Kidney (tissue), 14 donors: ENCODE data around the gene MOG. TPM values are rescaled to one million over a fixed set of nuclear protein-coding genes. Genes with fewer than 3 reads are reported as not detected.

Source experiments
- DNase-seq, 5 donors: peaks; one replicate each; pipeline ENCODE4 v3.0.0-alpha.2; 2013 to 2020
- FAIRE-seq: peaks from 2 replicates; lab custom pipeline; 2012; peaks lifted over from hg19 to GRCh38; lab: Jason Lieb, UNC
- H3K27ac ChIP-seq, 2 donors: one replicate each; pipeline ENCODE4 v1.7.0; 2013; ENCODE audit warnings: low read depth in 2 of 2, low read length in 2 of 2, inconsistent platforms in 1 of 2
- H3K27me3 ChIP-seq: one replicate; pipeline ENCODE4 v1.7.1; 2013; ENCODE audit warnings: low read length, inconsistent platforms; ENCODE audit not compliant: control insufficient read depth, insufficient read depth
- H3K36me3 ChIP-seq, 3 donors: one replicate each; pipeline versions ENCODE4 v1.7.0 to v1.7.1; 2013; ENCODE audit warnings: low read length in 3 of 3, control low read depth in 1 of 3, inconsistent platforms in 1 of 3; ENCODE audit not compliant: insufficient read depth in 3 of 3, control insufficient read depth in 2 of 3
- H3K4me1 ChIP-seq, 3 donors: one replicate each; pipeline versions ENCODE4 v1.7.0 to v1.7.1; 2013; ENCODE audit warnings: low read length in 3 of 3, inconsistent platforms in 1 of 3, low read depth in 1 of 3; ENCODE audit not compliant: control insufficient read depth in 2 of 3, insufficient read depth in 2 of 3
- H3K4me3 ChIP-seq, 3 donors: one replicate each; pipeline versions ENCODE4 v1.7.0 to v1.8.1; 2013; ENCODE audit warnings: low read length in 3 of 3, control low read depth in 1 of 3, inconsistent platforms in 1 of 3
- H3K9ac ChIP-seq, 3 donors: one replicate each; pipeline versions ENCODE4 v1.7.0 to v1.7.1; 2013; ENCODE audit warnings: low read length in 3 of 3, control low read depth in 1 of 3, inconsistent platforms in 1 of 3
- H3K9me3 ChIP-seq, 3 donors: one replicate each; pipeline versions ENCODE4 v1.7.0 to v1.7.1; 2013; ENCODE audit warnings: low read length in 3 of 3, control low read depth in 1 of 3, inconsistent platforms in 1 of 3; ENCODE audit not compliant: control insufficient read depth in 2 of 3, insufficient read depth in 1 of 3
- intact Hi-C: fragments of 100-400 bp; cut with DNase I; formaldehyde crosslinking; loops from one replicate; pipeline ENCODE4 v1.11.1; 2022
- polyA plus RNA-seq: library from polyadenylated mRNA; stranded (reverse); fragments of 350-450 nt; fragmentation: Illumina TruSeq; extraction: RNeasy Lipid Tissue Mini Kit (QIAGEN cat#74804); gene quantifications from one replicate; pipeline ENCODE4 v1.2.3, GENCODE V29; 2014; ENCODE audit warnings: low read depth, low replicate concordance; ENCODE audit not compliant: insufficient read depth
- total RNA-seq: library from RNA; stranded (reverse); fragmentation: NEBNext Ultra II Directional; extraction: Animal tissue kit (Norgen Biotek cat#: 25700); gene quantifications from one replicate; pipeline ENCODE4 v1.2.1, GENCODE V29; 2021
- TF ChIP-seq, protein P1 (sequence below): IDR thresholded peaks from 3 replicates; pipeline ENCODE4 v1.5.1; 2012; ENCODE audit warnings: mild to moderate bottlenecking, moderate library complexity, borderline replicate concordance; ENCODE audit not compliant: insufficient read depth; ENCODE audit errors: extremely low read depth
- donor health status: control.
- donor health status: control.
- donor health status: control.
- donor health status: control.
- donor health status: control.
- donor health status: DM: yes; HTN: yes; CAD: no.
- donor health status: Normal renal cell carcinoma (clear cell type).

The MOG gene
- total and polyA plus RNA-seq, 2 donors from 2014 or later = not detected

DNA sequence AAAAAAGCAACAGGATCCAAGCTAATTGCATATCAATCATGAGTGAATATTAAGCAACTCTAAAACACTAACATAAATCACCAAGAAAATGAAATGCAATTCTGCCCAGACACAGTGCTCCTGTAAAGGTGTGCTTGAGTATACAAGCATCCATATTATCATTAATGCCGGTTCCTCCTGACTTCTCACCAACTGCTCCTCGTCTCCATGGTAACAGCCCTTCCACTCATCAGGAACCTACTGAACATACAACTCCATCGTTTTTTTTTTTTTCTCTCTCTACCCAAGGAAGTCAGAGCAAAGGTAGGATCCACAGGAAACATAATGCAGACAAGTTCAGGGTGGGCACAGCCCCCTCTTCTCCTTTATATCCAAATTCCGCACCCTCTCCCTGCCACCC lies 36.3 kb upstream of the MOG start:
- no peak overlapping the region for H3K9ac ChIP-seq
- H3K4me1 ChIP-seq = no peaks in the 10 kb centered on the region
- FAIRE-seq = no peak
- intact Hi-C loops = no loop called here
- H3K4me3 ChIP-seq = no peak overlapping the region
- no peaks in the 10 kb centered on the region for H3K9me3 ChIP-seq
- no peak for DNase-seq
- no peak overlapping the region for H3K27ac ChIP-seq
- peaks cover 0 to 7% (median 0%) of the 10 kb centered on the region in 3 donors for H3K36me3 ChIP-seq
- no peaks in the 10 kb centered on the region for H3K27me3 ChIP-seq
- TF ChIP-seq, protein P1, sequence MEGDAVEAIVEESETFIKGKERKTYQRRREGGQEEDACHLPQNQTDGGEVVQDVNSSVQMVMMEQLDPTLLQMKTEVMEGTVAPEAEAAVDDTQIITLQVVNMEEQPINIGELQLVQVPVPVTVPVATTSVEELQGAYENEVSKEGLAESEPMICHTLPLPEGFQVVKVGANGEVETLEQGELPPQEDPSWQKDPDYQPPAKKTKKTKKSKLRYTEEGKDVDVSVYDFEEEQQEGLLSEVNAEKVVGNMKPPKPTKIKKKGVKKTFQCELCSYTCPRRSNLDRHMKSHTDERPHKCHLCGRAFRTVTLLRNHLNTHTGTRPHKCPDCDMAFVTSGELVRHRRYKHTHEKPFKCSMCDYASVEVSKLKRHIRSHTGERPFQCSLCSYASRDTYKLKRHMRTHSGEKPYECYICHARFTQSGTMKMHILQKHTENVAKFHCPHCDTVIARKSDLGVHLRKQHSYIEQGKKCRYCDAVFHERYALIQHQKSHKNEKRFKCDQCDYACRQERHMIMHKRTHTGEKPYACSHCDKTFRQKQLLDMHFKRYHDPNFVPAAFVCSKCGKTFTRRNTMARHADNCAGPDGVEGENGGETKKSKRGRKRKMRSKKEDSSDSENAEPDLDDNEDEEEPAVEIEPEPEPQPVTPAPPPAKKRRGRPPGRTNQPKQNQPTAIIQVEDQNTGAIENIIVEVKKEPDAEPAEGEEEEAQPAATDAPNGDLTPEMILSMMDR = no peak

DNA sequence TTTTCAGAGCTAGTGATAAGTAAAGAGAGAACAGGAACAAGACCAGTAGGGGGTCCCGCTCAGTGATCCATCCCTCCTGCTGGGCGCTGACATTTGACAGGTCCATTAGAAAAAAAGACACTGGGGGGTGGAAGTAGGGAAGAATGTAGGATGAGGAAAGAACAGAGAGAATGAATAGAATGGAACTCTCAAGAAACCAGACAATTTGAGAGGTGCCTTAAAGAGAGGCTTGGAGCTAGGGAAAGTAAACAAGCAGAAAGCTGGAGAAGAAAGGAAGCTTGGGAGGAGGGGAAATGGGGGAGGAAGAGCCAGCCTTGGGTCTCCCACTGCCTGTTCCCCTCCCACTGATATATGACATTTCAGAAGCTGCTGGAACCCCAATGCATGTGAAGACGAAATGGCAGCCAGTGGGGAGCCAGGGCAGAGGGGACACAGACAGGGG lies 32.4 kb upstream of the MOG start:
- peaks cover 0 to 5% (median 0%) of the 10 kb centered on the region in 3 donors for H3K36me3 ChIP-seq
- peaks cover 0 to 8% (median 0%) of the 10 kb centered on the region in 3 donors for H3K4me1 ChIP-seq
- H3K27me3 ChIP-seq = no peaks in the 10 kb centered on the region
- H3K4me3 ChIP-seq = no peak overlapping the region
- DNase-seq (no peak), FAIRE-seq (no peak)
- H3K27ac ChIP-seq = no peak overlapping the region
- TF ChIP-seq, protein P1 = no peak
- H3K9me3 ChIP-seq = no peaks in the 10 kb centered on the region
- intact Hi-C loops = no loop called here
- no peak overlapping the region for H3K9ac ChIP-seq

DNA sequence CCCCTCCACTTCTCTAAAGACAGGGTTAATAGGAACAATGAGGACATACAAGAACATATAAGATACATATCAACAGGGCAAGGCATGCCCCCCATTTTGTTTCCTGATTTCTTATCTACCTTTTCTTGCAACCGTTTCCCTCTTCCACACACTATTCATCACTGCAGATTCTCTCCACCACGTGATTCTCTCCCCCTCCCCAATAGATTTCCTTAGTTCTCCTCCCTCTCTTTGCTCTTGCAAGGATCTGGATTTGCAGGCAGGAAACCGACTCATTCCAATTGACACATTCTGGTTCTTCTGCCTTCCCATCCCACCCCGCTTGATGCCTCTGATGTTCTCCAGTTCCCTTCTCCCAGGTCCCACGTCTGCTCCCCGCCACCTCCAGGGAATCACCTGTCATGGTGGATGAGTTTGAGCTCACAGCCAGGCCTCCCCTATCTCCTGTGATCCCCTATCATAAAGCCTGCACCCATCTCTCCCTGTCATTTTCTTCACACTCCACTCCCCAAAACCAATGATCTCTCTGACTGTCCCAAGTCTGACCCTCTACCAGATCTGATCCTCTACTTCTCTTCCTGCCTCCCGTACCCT lies 31.5 kb upstream of the MOG start:
- intact Hi-C loops = no loop called here
- H3K27me3 ChIP-seq = no peaks in the 10 kb centered on the region
- no peak overlapping the region for H3K9ac ChIP-seq
- DNase-seq (no peak), FAIRE-seq (no peak)
- H3K27ac ChIP-seq = no peak overlapping the region
- peaks cover 0 to 8% (median 0%) of the 10 kb centered on the region in 3 donors for H3K4me1 ChIP-seq
- H3K36me3 ChIP-seq = peaks cover 0 to 2% (median 0%) of the 10 kb centered on the region in 3 donors
- H3K4me3 ChIP-seq = no peak overlapping the region
- H3K9me3 ChIP-seq = no peaks in the 10 kb centered on the region
- TF ChIP-seq, protein P1 = no peak
